RPMI8226 (cell line): Measurements from ENCODE around the gene SURF4.
"Not testable (repeated sequence)": the region's sequence is repeated elsewhere in the genome, so short reads cannot be mapped to it uniquely, and the experiment has no call there.

ENCODE experiments used
- DNase-seq: peaks from one replicate; pipeline ENCODE4 v3.0.0-alpha.2; 2015

SURF4 gene

GRCh38 chr9:133351526-133351907 is 24.3 kb downstream of the SURF4 start:
- no peak for DNase-seq

GRCh38 chr9:133349965-133350616 is 25.8 kb downstream of the SURF4 start:
- no peak for DNase-seq

GRCh38 chr9:133348718-133349573 is 26.9 kb downstream of the SURF4 start:
- DNase-seq: peak; percentile 28

- DNase-seq: peak; percentile 98
These were observed 27.7 kb downstream of the SURF4 start, which contains the start of the genes MED22 and RPL7A for GRCh38 chr9:133347985-133348717. Gene MED22 (minus strand): TSS chr9:133348131. CDS start chr9:133346662, 1,469 bp downstream. Gene RPL7A (plus strand): TSS chr9:133348218. CDS start chr9:133348244, 26 bp downstream.

- DNase-seq: peak; percentile 68
These were observed 28.3 kb downstream of the SURF4 start for GRCh38 chr9:133347515-133347984.

- no peak for DNase-seq
These were observed 29.7 kb downstream of the SURF4 start for GRCh38 chr9:133346021-133346785.

- DNase-seq: no peak
These were observed 30.3 kb downstream of the SURF4 start for GRCh38 chr9:133345596-133345995.

- DNase-seq: no peak
These were observed 30.9 kb downstream of the SURF4 start for GRCh38 chr9:133344979-133345378.

- DNase-seq: no peak
These were observed 31.8 kb downstream of the SURF4 start for GRCh38 chr9:133344071-133344470.

GRCh38 chr9:133342570-133342969 is 33.3 kb downstream of the SURF4 start:
- no peak for DNase-seq

GRCh38 chr9:133342069-133342406 is 33.8 kb downstream of the SURF4 start:
- DNase-seq: no peak

GRCh38 chr9:133341369-133342068 is 34.3 kb downstream of the SURF4 start:
- DNase-seq: no peak

- DNase-seq: no peak
These were observed 34.9 kb downstream of the SURF4 start for GRCh38 chr9:133340916-133341315.

- no peak for DNase-seq
These were observed 35.6 kb downstream of the SURF4 start for GRCh38 chr9:133340256-133340655.

- DNase-seq: no peak
These were observed 36.2 kb downstream of the SURF4 start for GRCh38 chr9:133339641-133340040.

- DNase-seq: peak; percentile 98
These were observed 39.7 kb downstream of the SURF4 start, which contains the start of gene SURF6 for GRCh38 chr9:133335924-133336811. Gene SURF6 (minus strand): TSS chr9:133336188. CDS start chr9:133336132, 56 bp downstream.

- DNase-seq: not testable (repeated sequence)
These were observed 41.0 kb downstream of the SURF4 start for GRCh38 chr9:133334888-133335287.

GRCh38 chr9:133334161-133334560 is 41.7 kb downstream of the SURF4 start:
- no peak for DNase-seq

GRCh38 chr9:133333566-133333965 is 42.3 kb downstream of the SURF4 start:
- DNase-seq: no peak

- no peak for DNase-seq
These were observed 42.8 kb downstream of the SURF4 start for GRCh38 chr9:133333011-133333410.

- no peak for DNase-seq
These were observed 43.5 kb downstream of the SURF4 start for GRCh38 chr9:133332381-133332730.
